ENCODE measurements around the gene DOCK1.

GRCh38 chr10:127175357-127176110 is 270.3 kb downstream of the DOCK1 start:
- TF ChIP-seq, protein P1, sequence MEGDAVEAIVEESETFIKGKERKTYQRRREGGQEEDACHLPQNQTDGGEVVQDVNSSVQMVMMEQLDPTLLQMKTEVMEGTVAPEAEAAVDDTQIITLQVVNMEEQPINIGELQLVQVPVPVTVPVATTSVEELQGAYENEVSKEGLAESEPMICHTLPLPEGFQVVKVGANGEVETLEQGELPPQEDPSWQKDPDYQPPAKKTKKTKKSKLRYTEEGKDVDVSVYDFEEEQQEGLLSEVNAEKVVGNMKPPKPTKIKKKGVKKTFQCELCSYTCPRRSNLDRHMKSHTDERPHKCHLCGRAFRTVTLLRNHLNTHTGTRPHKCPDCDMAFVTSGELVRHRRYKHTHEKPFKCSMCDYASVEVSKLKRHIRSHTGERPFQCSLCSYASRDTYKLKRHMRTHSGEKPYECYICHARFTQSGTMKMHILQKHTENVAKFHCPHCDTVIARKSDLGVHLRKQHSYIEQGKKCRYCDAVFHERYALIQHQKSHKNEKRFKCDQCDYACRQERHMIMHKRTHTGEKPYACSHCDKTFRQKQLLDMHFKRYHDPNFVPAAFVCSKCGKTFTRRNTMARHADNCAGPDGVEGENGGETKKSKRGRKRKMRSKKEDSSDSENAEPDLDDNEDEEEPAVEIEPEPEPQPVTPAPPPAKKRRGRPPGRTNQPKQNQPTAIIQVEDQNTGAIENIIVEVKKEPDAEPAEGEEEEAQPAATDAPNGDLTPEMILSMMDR (IDR thresholded peaks at IDR 0.05): no peak
- TF ChIP-seq POLR2A (IDR thresholded peaks at IDR 0.05): no peak
